IgD-negative memory B cell (primary cell): Measurements from ENCODE around the gene ACTMAP. TPM values are rescaled to one million over a fixed set of nuclear protein-coding genes. Genes with fewer than 3 reads are reported as not detected.

Source experiments
- H3K27ac Mint-ChIP-seq, 3 donors: one replicate each; pipeline ENCODE4 v1.8.0; 2020 to 2022; ENCODE audit warnings: mild to moderate bottlenecking in 3 of 3, mixed read lengths in 3 of 3, moderate library complexity in 1 of 3
- H3K27me3 Mint-ChIP-seq: one replicate; pipeline ENCODE4 v1.8.0; 2021; ENCODE audit warnings: mixed read lengths
- H3K36me3 Mint-ChIP-seq: one replicate; pipeline ENCODE4 v1.8.0; 2020; ENCODE audit warnings: mild to moderate bottlenecking, mixed read lengths
- H3K4me1 Mint-ChIP-seq, 3 donors: one replicate each; pipeline ENCODE4 v1.8.0; 2020 to 2022; ENCODE audit warnings: mixed read lengths in 3 of 3, mild to moderate bottlenecking in 1 of 3
- H3K4me3 Mint-ChIP-seq, 4 donors: one replicate each; pipeline ENCODE4 v1.8.0; 2020 to 2022; ENCODE audit warnings: mild to moderate bottlenecking in 4 of 4, mixed read lengths in 4 of 4, moderate library complexity in 3 of 4
- H3K9me3 Mint-ChIP-seq, 3 donors: one replicate each; pipeline ENCODE4 v1.8.0; 2020 to 2021; ENCODE audit warnings: mixed read lengths in 3 of 3, mild to moderate bottlenecking in 1 of 3
- polyA plus RNA-seq: library from polyadenylated mRNA; unstranded; fragments of 300-500 nt; fragmentation: Illumina TruSeq; gene quantifications from one replicate; pipeline ENCODE4 v1.2.3, GENCODE V29; 2021

The ACTMAP gene
- polyA plus RNA-seq, 1 donor from 2014 or later = 4.9 TPM

DNA sequence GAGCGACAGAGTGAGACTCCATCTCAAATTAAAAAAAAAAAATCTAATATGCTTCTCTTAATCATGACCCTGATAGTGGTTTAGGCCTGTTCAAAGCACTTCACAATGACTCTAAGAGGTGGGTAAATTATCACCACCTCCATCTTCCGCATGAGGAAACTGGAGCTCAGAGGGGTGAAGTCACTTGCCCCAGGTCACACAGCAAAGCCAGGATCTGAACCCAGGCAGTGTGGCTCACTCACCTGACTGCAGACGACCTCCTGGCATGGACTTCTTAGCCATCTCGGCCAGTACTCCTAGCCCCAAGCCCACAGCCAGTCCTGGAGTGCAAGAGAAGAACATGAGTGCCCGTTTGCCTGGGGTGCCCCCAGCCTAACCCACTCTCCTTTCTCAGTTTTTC, 40.5 kb downstream of the ACTMAP start:
- Mint-ChIP-seq H3K4me3 (no peak overlapping the region), H3K27me3 (no peaks in the 10 kb centered on the region), H3K4me1 (peaks cover 7 to 10% (median 8%) of the 10 kb centered on the region in 3 donors), H3K27ac (no peak overlapping the region), H3K36me3 (peaks cover 2% of the 10 kb centered on the region), H3K9me3 (no peaks in the 10 kb centered on the region)

DNA sequence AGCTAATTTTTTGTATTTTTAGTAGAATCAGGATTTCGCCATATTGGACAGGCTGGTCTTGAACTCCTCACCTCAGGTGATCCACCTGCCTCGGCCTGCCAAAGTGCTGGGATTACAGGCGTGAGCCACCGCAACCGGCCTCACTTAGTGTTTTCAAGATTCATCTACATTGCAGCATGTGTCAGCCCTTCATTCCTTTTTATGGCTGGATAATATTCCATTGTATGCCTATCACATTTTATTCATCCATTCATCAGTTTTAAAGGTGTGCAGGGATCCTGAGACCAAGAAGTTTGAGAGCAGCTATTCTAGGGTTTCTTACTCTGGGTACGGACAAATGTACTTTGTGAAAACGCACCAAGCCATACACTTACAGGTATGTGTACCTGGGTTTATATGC, 42.7 kb downstream of the ACTMAP start:
- H3K4me3 Mint-ChIP-seq = no peak overlapping the region
- H3K36me3 Mint-ChIP-seq = peaks cover 6% of the 10 kb centered on the region

DNA sequence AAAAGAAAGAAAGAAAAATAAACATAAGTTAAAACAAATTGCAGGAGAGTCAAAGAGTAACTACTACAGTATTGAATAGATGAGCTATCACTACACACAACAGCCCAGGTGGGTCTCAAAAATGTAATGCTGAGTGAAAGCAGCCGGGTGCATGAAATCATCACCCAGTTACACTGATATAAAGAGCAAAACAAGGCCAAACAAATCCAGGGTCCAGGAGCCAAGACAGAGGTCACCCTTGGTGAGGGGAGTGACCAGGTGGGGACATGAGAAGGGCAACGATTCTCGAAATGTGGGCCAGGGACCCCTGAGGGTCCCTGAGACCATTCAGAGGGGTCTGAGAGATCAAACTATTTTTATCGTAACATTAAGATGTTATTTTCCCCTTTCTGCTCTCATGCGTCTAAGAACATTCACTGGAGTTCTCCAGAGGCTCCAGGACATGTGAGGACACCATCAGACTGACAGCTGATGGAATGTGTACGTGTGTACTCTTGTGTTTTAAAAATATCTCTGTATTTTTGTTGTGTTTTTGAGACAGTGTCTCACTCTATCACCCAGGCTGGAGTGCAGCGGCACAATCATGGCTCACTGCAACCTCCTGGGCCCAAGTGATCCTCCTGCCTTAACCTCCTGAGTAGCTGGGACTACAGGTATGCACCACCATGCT, 44.2 kb downstream of the ACTMAP start:
- Mint-ChIP-seq H3K4me1 (peaks cover 0 to 2% (median 0%) of the 10 kb centered on the region in 3 donors), H3K4me3 (no peak overlapping the region), H3K36me3 (peaks cover 8% of the 10 kb centered on the region), H3K27me3 (no peaks in the 10 kb centered on the region), H3K27ac (no peak overlapping the region), H3K9me3 (no peaks in the 10 kb centered on the region)

More for the DNA sequence above, 42.7 kb downstream of the ACTMAP start:
- no peaks in the 10 kb centered on the region for H3K27me3 Mint-ChIP-seq
- H3K4me1 Mint-ChIP-seq = peaks cover 0 to 6% (median 2%) of the 10 kb centered on the region in 3 donors
- no peak overlapping the region for H3K27ac Mint-ChIP-seq
- no peaks in the 10 kb centered on the region for H3K9me3 Mint-ChIP-seq

DNA sequence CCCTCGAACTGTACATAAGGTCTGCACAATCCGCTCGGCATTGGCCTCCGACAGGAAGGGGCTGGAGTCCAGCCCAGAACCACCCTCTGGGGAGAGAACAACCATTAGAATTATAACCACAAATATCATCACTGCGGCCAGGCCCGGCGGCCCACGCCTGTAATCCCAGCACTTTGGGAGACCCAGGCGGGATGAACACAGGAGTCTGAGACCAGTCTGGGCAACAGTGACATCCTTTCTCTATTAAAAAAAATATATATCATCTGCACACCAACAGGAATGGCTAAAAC, 45.0 kb downstream of the ACTMAP start:
- Mint-ChIP-seq H3K27ac (no peak overlapping the region), H3K4me3 (no peak overlapping the region), H3K4me1 (no peaks in the 10 kb centered on the region), H3K36me3 (peaks cover 8% of the 10 kb centered on the region), H3K9me3 (no peaks in the 10 kb centered on the region), H3K27me3 (no peaks in the 10 kb centered on the region)

DNA sequence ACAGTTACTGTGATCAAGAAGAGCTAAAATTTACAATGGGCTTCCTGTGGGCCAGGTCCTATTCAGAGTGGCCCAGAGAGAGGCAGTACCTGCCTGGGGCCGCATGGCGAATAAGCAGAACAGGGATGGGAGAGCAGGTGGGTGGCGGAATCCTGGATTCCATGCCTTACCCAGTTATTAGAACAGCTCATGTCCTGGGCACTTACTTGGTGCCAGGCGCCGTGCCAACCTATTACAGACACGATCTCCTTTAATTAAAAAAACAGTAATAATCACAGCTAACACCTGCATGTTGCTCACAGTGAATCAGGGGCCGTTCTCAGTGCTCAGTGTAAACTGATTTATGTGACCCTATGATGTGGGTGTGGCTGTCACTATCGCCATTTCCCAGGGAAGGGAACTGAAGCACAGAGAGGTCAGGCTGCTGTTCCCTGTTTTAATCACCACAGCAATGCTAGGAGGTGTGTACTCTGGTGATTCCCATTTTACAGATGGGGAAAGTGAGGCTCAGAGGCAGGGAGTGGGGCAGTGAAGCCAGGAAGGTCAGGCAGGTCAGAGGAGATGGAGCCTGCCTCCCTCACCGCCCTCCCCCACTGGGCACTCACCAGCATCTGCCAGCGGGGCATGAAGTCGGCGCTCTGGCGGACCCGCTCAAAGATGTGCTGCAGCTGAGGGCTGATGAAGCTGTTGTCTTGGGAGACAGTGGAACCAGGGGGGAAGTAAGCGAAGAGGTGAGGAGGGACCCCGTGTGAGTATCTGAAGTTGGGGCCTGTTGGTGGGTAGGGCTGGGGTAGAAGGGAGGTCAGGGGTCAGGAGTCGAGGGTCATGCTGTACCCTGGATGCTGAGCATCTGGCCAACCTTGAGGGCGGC, 45.6 kb downstream of the ACTMAP start:
- no peak overlapping the region for H3K27ac Mint-ChIP-seq
- no peaks in the 10 kb centered on the region for H3K9me3 Mint-ChIP-seq
- H3K4me3 Mint-ChIP-seq = no peak overlapping the region
- H3K27me3 Mint-ChIP-seq = no peaks in the 10 kb centered on the region
- H3K36me3 Mint-ChIP-seq = peaks cover 8% of the 10 kb centered on the region
- no peaks in the 10 kb centered on the region for H3K4me1 Mint-ChIP-seq

DNA sequence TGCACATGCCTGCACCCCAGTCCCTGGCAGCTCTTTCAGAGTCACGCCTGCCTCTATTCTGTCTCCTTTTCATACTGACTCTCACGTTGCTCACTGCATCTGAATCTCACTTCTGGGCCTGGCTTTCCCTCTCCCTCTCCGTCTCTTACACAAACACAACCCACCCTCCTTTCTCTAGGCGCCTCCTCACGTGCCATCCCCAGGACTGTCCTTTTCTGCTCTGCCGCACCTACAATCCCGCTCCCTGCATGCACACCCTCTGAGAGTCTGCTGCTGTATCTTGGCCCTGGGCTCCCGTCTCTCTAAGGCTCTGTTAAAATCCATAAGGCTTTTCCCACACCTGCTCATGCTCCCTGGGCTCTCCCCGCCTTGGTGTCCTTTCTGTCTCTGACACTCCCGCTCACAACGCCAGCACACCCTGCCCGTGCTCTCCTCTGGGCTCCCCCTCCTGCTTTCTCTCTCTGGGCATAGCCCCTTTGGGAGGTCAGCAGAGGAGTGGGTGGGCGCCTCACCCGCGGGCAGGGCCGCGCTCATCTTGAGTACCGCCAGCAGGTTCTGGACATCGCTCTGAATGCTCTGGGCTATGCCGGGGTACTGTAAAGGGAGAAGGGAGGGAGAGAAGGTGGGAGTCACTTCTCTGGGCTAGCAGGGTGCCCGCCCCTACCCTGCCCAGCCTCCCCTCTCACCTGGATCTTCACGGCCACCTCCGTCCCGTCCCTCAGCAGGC, 47.1 kb downstream of the ACTMAP start:
- H3K9me3 Mint-ChIP-seq = no peaks in the 10 kb centered on the region
- peaks cover 8% of the 10 kb centered on the region for H3K36me3 Mint-ChIP-seq
- H3K4me1 Mint-ChIP-seq = no peaks in the 10 kb centered on the region
- H3K4me3 Mint-ChIP-seq = no peak overlapping the region
- no peak overlapping the region for H3K27ac Mint-ChIP-seq
- H3K27me3 Mint-ChIP-seq = no peaks in the 10 kb centered on the region

DNA sequence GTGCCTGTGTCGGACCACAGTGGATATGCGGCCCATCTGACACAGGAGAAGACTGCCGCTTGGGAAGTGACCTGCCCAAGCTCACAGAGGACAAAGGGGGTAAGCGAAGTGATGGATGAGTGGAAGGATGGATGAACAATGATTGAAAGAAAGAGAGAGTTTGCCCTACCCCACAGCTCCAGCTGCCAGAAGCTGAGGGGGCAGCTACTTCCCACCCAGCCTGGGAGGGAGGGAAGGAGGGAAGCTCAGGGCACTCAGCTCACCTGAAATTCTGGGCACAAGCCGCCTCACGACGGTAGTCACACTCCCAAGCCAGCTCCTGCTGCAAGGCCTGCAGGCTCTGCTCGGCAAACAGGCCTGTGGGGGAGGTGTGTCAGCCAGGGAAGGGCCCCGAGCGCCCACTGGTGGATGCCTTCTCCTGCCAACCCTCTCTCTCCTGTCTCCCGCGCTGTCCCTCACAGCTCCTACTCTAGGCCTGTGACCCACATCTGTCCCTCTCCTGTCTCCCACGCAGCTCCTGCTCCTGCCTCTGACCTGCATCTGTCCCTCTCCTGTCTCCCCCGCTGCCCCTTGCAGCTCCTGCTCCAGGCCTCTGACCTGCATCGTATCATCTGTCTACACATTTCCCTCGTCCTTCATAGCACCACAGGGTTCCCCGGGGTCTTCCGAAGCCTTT, 47.8 kb downstream of the ACTMAP start:
- H3K27me3 Mint-ChIP-seq = no peaks in the 10 kb centered on the region
- H3K27ac Mint-ChIP-seq = no peak overlapping the region
- H3K4me3 Mint-ChIP-seq = peak overlapping the region in 1 of 4 donors; percentile 28
- H3K9me3 Mint-ChIP-seq = no peaks in the 10 kb centered on the region
- H3K4me1 Mint-ChIP-seq = no peaks in the 10 kb centered on the region
- peaks cover 8% of the 10 kb centered on the region for H3K36me3 Mint-ChIP-seq

DNA sequence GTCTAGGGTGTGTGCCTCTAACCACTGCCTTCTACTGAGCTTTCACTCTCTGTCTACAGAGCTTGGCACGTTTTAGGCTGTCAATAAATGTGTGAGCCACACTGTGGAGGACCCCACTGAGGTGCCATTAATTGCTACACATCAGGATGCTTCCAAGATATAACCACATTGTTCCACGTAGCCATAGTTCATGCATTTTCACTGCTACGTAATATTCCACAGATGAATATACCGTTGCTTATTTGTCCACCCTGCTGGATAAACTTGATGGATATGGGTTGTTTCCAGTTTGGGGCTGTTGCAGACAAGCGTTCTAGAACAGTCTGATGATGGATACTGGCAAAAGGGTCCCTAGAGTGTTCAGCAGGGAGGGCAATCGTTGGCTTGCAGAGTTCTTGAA, 48.5 kb downstream of the ACTMAP start:
- no peaks in the 10 kb centered on the region for H3K27me3 Mint-ChIP-seq
- no peaks in the 10 kb centered on the region for H3K9me3 Mint-ChIP-seq
- H3K4me3 Mint-ChIP-seq = no peak overlapping the region
- H3K4me1 Mint-ChIP-seq = no peaks in the 10 kb centered on the region
- H3K27ac Mint-ChIP-seq = no peak overlapping the region
- H3K36me3 Mint-ChIP-seq = peaks cover 8% of the 10 kb centered on the region

DNA sequence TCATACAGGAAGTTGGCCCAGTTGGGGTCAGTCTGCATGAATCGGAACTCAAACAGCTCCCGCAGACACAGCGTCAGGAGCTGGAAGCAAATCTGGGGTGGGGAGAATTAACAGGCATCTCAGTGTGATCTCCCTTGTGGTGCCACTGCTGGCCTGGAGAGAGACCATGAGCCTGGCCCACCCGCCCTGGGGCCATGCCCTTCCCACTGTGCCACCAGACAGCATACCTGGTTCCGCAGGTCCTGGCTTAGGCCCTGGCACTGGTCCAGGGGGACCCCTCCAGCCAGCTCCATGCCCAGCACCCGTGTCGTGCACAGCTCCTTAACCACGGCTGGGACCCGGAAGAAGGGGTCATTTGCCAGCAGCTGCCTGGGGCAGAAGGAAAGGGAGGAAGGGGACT, 50.2 kb downstream of the ACTMAP start:
- H3K27me3 Mint-ChIP-seq = no peaks in the 10 kb centered on the region
- H3K27ac Mint-ChIP-seq = no peak overlapping the region
- H3K36me3 Mint-ChIP-seq = peaks cover 8% of the 10 kb centered on the region
- H3K4me3 Mint-ChIP-seq = no peak overlapping the region
- no peaks in the 10 kb centered on the region for H3K9me3 Mint-ChIP-seq
- H3K4me1 Mint-ChIP-seq = no peaks in the 10 kb centered on the region

DNA sequence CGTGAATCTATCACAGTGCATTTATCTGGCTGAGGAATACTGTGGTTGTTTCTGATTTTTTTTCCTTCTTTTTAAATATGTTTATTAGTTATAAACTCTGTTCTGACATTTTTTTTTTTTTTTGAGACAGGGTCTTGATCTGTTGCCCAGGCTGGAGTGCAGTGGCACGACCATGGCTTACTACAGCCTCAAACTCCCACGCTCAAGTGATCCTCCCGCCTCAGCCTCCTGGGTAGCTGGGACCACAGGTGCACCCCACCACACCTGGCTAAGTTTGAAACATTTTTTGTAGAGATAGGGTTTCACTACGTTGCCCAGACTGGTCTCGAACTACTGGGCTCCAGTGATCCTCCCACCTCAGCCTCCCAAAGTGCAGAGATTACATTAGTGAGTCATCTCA, 53.3 kb downstream of the ACTMAP start:
- Mint-ChIP-seq H3K9me3 (no peaks in the 10 kb centered on the region), H3K4me1 (no peaks in the 10 kb centered on the region), H3K27me3 (no peaks in the 10 kb centered on the region), H3K4me3 (no peak overlapping the region), H3K36me3 (peaks cover 1% of the 10 kb centered on the region), H3K27ac (no peak overlapping the region)

DNA sequence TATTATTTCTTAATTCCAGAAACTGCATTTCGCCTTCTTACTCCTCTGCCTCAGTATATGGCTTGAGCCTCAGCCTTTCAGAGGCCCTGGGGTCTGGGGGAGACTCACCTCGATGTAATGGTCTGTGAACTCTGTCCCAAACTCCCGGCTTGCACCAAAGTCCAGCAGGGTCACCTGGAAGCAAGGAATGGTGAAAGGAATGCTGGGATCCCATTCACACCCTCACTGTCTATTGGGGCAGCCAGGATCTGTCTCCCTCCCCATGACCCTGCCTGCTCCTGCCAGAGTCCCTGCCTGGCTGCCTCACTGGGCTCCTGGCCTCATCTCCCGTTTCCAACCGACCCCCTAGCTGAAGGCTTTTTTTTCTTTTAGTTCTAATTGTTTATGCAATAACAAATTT, 54.4 kb downstream of the ACTMAP start:
- no peak overlapping the region for H3K27ac Mint-ChIP-seq
- H3K4me3 Mint-ChIP-seq = no peak overlapping the region

DNA sequence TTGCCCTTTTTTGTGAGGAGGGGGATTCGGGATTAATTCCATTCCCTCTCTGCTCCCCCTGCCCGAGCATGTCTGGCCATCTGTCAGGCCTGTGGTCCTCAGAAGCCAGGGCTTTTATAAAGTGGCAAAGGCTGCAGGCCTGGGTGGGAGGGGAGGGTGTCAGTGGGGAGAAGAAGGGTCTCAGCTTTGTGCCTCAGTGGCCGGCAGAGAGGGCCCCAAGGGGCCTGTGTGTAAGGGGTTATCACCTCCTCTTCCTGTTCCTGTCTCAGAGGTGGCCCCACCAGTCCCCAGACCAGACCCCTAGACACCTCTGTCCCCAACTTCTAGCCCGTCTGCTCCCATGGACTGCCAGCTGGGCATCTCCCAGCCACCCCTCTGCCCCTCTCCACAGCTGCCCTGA, 56.4 kb downstream of the ACTMAP start:
- H3K9me3 Mint-ChIP-seq = no peaks in the 10 kb centered on the region
- peak overlapping the region in 1 of 3 donors; percentile 33 for H3K27ac Mint-ChIP-seq
- no peaks in the 10 kb centered on the region for H3K36me3 Mint-ChIP-seq
- H3K27me3 Mint-ChIP-seq = no peaks in the 10 kb centered on the region
- peaks cover 0 to 3% (median 2%) of the 10 kb centered on the region in 3 donors for H3K4me1 Mint-ChIP-seq
- no peak overlapping the region for H3K4me3 Mint-ChIP-seq

More for the DNA sequence above, 54.4 kb downstream of the ACTMAP start:
- H3K36me3 Mint-ChIP-seq = no peaks in the 10 kb centered on the region
- H3K27me3 Mint-ChIP-seq = no peaks in the 10 kb centered on the region
- no peaks in the 10 kb centered on the region for H3K9me3 Mint-ChIP-seq
- peaks cover 0 to 2% (median 0%) of the 10 kb centered on the region in 3 donors for H3K4me1 Mint-ChIP-seq

DNA sequence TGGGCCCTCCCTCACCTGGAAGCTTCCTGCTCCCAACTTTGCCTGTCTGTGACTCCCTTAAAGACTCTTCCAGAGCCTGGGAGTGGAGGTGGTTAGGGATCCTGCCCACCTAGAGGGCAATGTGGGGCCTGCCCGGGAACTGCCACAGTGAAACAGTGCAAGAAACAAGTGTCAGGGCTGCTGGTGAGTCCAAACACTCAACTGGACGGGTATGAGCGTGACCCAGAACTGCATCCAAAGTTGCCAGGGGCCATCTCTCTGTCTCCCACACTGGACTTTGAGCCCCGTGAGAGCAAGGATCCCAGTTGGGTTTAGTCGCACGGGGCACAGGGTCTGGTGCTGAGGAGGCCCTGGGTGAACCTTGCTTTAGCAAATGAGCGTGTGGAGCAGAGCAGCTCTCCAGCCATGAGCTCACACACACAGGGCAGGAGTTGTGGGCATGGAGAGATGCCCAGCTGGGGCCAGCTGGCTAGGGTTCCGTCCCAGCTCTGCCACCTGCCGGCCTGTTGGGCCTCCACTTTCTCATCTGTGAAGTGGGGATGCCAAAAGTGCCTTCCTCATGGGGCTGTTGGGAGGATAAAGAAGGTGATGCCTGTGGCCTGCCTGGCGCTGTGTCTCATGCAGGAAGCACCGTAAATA, 57.0 kb downstream of the ACTMAP start:
- Mint-ChIP-seq H3K27ac (peak overlapping the region in 2 of 3 donors; percentile 7 to 57), H3K9me3 (no peaks in the 10 kb centered on the region), H3K4me3 (no peak overlapping the region), H3K27me3 (no peaks in the 10 kb centered on the region), H3K36me3 (no peaks in the 10 kb centered on the region), H3K4me1 (peaks cover 0 to 3% (median 2%) of the 10 kb centered on the region in 3 donors)

DNA sequence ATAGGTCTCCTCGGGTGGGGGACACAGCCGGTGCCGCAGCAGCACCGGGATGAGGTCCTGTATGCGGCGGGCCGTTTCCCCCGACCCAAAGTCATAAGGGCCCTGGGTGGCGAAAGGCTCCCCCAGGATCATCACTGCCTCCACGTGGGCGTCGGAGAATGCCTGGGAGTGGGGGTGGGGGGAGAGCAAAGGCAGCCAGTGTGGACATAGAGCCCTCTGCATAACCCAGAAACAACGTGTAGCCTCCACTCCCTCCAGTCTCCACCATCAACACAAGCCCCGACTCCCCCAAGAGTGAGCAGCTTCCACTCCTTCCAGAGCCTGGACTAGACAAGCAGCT, 58.1 kb downstream of the ACTMAP start:
- Mint-ChIP-seq H3K4me3 (no peak overlapping the region), H3K27me3 (no peaks in the 10 kb centered on the region), H3K4me1 (peaks cover 0 to 3% (median 2%) of the 10 kb centered on the region in 3 donors), H3K27ac (peak overlapping the region in 2 of 3 donors; percentile 15 to 31), H3K36me3 (no peaks in the 10 kb centered on the region), H3K9me3 (no peaks in the 10 kb centered on the region)
